Astrocyte (in vitro differentiated cells and primary cell): Measurements from ENCODE around the gene PMS2. TPM values are rescaled to one million over a fixed set of nuclear protein-coding genes. Genes with fewer than 3 reads are reported as not detected.

Source experiments
- DNase-seq: peaks from one replicate; pipeline ENCODE4 v3.0.0-alpha.2; 2010; ENCODE audit warnings: low read depth
- FAIRE-seq: peaks from 2 replicates; lab custom pipeline; 2011; peaks lifted over from hg19 to GRCh38; lab: Jason Lieb, UNC
- H2AFZ ChIP-seq: 2 replicates; pipeline ENCODE4 v1.6.0; 2012; ENCODE audit warnings: low read depth, low read length, inconsistent platforms
- H3K27ac ChIP-seq: 2 replicates; pipeline ENCODE4 v1.5.1; 2011; ENCODE audit warnings: low read depth, low read length, inconsistent platforms
- H3K27me3 ChIP-seq: 2 replicates; pipeline ENCODE4 v1.6.0; 2011; ENCODE audit warnings: low read length, inconsistent platforms; ENCODE audit not compliant: insufficient read depth
- H3K36me3 ChIP-seq: 2 replicates; pipeline ENCODE4 v1.5.1; 2011; ENCODE audit warnings: low read length, inconsistent platforms; ENCODE audit not compliant: insufficient read depth
- H3K4me1 ChIP-seq: 2 replicates; pipeline ENCODE4 v1.5.1; 2011; ENCODE audit warnings: low read length, inconsistent platforms; ENCODE audit not compliant: insufficient read depth
- H3K4me2 ChIP-seq: 2 replicates; pipeline ENCODE4 v1.6.0; 2012; ENCODE audit warnings: low read length, inconsistent platforms
- H3K4me3 ChIP-seq: 2 replicates; pipeline ENCODE4 v1.5.1; 2011; ENCODE audit warnings: low read depth, mild to moderate bottlenecking, low read length, inconsistent platforms; ENCODE audit not compliant: insufficient read depth
- H3K79me2 ChIP-seq: 2 replicates; pipeline ENCODE4 v1.6.0; 2012; ENCODE audit warnings: mild to moderate bottlenecking, low read length, inconsistent platforms; ENCODE audit not compliant: insufficient read depth
- H3K9ac ChIP-seq: 2 replicates; pipeline ENCODE4 v1.6.0; 2012; ENCODE audit warnings: mild to moderate bottlenecking, low read length, inconsistent platforms
- H3K9me3 ChIP-seq: 2 replicates; pipeline ENCODE4 v1.5.1; 2012; ENCODE audit warnings: low read depth, mild to moderate bottlenecking, low read length, inconsistent platforms; ENCODE audit not compliant: insufficient read depth
- H4K20me1 ChIP-seq: 2 replicates; pipeline ENCODE4 v1.6.0; 2012; ENCODE audit warnings: low read length, inconsistent platforms; ENCODE audit not compliant: insufficient read depth
- H3K27ac Mint-ChIP-seq: one replicate; pipeline ENCODE4 v1.8.0; 2021; ENCODE audit warnings: mild to moderate bottlenecking, mixed read lengths; ENCODE audit not compliant: unreplicated experiment
- H3K27me3 Mint-ChIP-seq: one replicate; pipeline ENCODE4 v1.8.0; 2021; ENCODE audit warnings: low read depth, mixed read lengths; ENCODE audit not compliant: unreplicated experiment
- H3K36me3 Mint-ChIP-seq: one replicate; pipeline ENCODE4 v1.8.0; 2021; ENCODE audit warnings: low read depth, mixed read lengths; ENCODE audit not compliant: unreplicated experiment
- H3K4me1 Mint-ChIP-seq: one replicate; pipeline ENCODE4 v1.8.0; 2021; ENCODE audit warnings: low read depth, mixed read lengths; ENCODE audit not compliant: unreplicated experiment
- H3K4me3 Mint-ChIP-seq: one replicate; pipeline ENCODE4 v1.8.0; 2021; ENCODE audit warnings: mild to moderate bottlenecking, moderate library complexity, mixed read lengths; ENCODE audit not compliant: unreplicated experiment
- H3K9me3 Mint-ChIP-seq: one replicate; pipeline ENCODE4 v1.8.0; 2021; ENCODE audit warnings: mild to moderate bottlenecking, mixed read lengths; ENCODE audit not compliant: unreplicated experiment
- CTCF ChIP-seq: IDR thresholded peaks from 2 replicates; pipeline ENCODE4 v1.5.1; 2011; ENCODE audit warnings: low read depth, mild to moderate bottlenecking, inconsistent platforms, low read length, moderate library complexity; ENCODE audit not compliant: insufficient read depth
- EZH2 ChIP-seq: IDR thresholded peaks from 2 replicates; pipeline ENCODE4 v1.6.1; 2012; ENCODE audit warnings: mild to moderate bottlenecking, low read length, inconsistent platforms; ENCODE audit not compliant: insufficient read depth
- total RNA-seq: library from RNA; stranded (reverse); gene quantifications from 2 replicates; pipeline ENCODE4 v1.2.1, GENCODE V29; 2021

The PMS2 gene
- total RNA-seq, 1 donor from 2014 or later, result 15.3 TPM

GRCh38 chr7:6022707-6023106 lies 13.9 kb upstream of the PMS2 start:
- no peak for FAIRE-seq
- no peak overlapping the region for H3K27ac Mint-ChIP-seq

GRCh38 chr7:6020371-6021286 lies 11.8 kb upstream of the PMS2 start:
- peaks cover 9% of the 10 kb centered on the region for H3K4me1 Mint-ChIP-seq
- Histone ChIP-seq H3K9ac (no peak overlapping the region), H3K27ac (no peak overlapping the region), H3K79me2 (peaks cover 5% of the 10 kb centered on the region), H3K4me1 (peaks cover 5% of the 10 kb centered on the region), H3K27me3 (no peaks in the 10 kb centered on the region), H2AFZ (no peak overlapping the region), H3K9me3 (no peaks in the 10 kb centered on the region), H3K4me3 (no peak overlapping the region), H3K36me3 (peaks cover 49% of the 10 kb centered on the region), H4K20me1 (peaks cover 21% of the 10 kb centered on the region), H3K4me2 (no peak overlapping the region)
- FAIRE-seq (no peak), DNase-seq (no peak)
- TF ChIP-seq CTCF (no peak), EZH2 (no peak)
- peaks cover 41% of the 10 kb centered on the region for H3K36me3 Mint-ChIP-seq
- no peaks in the 10 kb centered on the region for H3K9me3 Mint-ChIP-seq
- peak overlapping the region; percentile 66 for H3K27ac Mint-ChIP-seq
- H3K27me3 Mint-ChIP-seq, result no peaks in the 10 kb centered on the region
- H3K4me3 Mint-ChIP-seq, result no peak overlapping the region

More at GRCh38 chr7:6022707-6023106, 13.9 kb upstream of the PMS2 start:
- H3K27me3 ChIP-seq, result no peaks in the 10 kb centered on the region
- no peaks in the 10 kb centered on the region for H3K27me3 Mint-ChIP-seq
- no peak overlapping the region for H3K9ac ChIP-seq
- H3K4me3 ChIP-seq, result no peak overlapping the region
- H3K79me2 ChIP-seq, result peaks cover 5% of the 10 kb centered on the region
- no peaks in the 10 kb centered on the region for H3K9me3 ChIP-seq
- H3K4me2 ChIP-seq, result no peak overlapping the region
- no peaks in the 10 kb centered on the region for H3K4me1 ChIP-seq
- peaks cover 43% of the 10 kb centered on the region for H3K36me3 Mint-ChIP-seq
- peaks cover 21% of the 10 kb centered on the region for H4K20me1 ChIP-seq
- TF ChIP-seq EZH2 (no peak), CTCF (no peak)
- no peak overlapping the region for H3K27ac ChIP-seq
- no peak overlapping the region for H2AFZ ChIP-seq
- H3K36me3 ChIP-seq, result peaks cover 51% of the 10 kb centered on the region
- peaks cover 3% of the 10 kb centered on the region for H3K4me1 Mint-ChIP-seq
- no peak overlapping the region for H3K4me3 Mint-ChIP-seq
- no peak for DNase-seq
- no peaks in the 10 kb centered on the region for H3K9me3 Mint-ChIP-seq

GRCh38 chr7:6016653-6016966 lies 7.8 kb upstream of the PMS2 start:
- no peak overlapping the region for H3K9ac ChIP-seq
- H3K4me1 ChIP-seq, result peaks cover 6% of the 10 kb centered on the region
- no peak overlapping the region for H3K27ac ChIP-seq
- peaks cover 23% of the 10 kb centered on the region for H3K36me3 ChIP-seq
- peaks cover 22% of the 10 kb centered on the region for H3K36me3 Mint-ChIP-seq
- no peak for DNase-seq
- H3K27me3 Mint-ChIP-seq, result no peaks in the 10 kb centered on the region
- no peak for TF ChIP-seq EZH2
- TF ChIP-seq CTCF, result no peak
- FAIRE-seq, result no peak
- H3K4me3 Mint-ChIP-seq, result no peak overlapping the region
- H3K27ac Mint-ChIP-seq, result peak overlapping the region; percentile 98
- H4K20me1 ChIP-seq, result peaks cover 4% of the 10 kb centered on the region
- no peak overlapping the region for H3K4me3 ChIP-seq
- H3K9me3 ChIP-seq, result no peaks in the 10 kb centered on the region
- H2AFZ ChIP-seq, result no peak overlapping the region
- no peak overlapping the region for H3K4me2 ChIP-seq
- no peaks in the 10 kb centered on the region for H3K27me3 ChIP-seq
- H3K4me1 Mint-ChIP-seq, result peaks cover 21% of the 10 kb centered on the region
- H3K79me2 ChIP-seq, result peaks cover 25% of the 10 kb centered on the region
- no peaks in the 10 kb centered on the region for H3K9me3 Mint-ChIP-seq
